ENCODE measurements around the gene FAM81A.

DNA sequence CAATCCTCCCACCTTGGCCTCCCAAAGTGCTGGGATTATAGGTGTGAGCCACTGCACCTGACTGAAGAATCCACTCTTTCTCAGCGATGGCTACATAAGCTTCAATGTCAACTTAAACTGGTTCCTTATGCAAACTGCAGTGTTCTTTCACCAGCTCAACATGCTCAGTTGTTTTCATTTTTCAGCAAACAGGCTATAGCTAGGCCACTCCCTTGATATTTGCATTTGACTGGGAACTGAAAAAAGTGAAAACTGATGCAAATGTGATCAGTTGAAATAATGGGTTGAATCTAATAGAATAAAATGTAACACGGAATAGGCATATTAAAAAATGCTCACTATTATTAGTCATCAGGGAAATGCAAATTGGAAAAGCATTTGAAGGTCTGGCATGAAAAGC lies 99.4 kb downstream of the FAM81A start:
- no peak for TF ChIP-seq ESRRG (CRISPR knock-in tag; IDR thresholded peaks at IDR 0.05)
- TF ChIP-seq SNAI2 (CRISPR knock-in tag; IDR thresholded peaks at IDR 0.05): no peak
- no peak for TF ChIP-seq ISL1 (CRISPR knock-in tag; IDR thresholded peaks at IDR 0.05)
- TF ChIP-seq GLIS3 (CRISPR knock-in tag; IDR thresholded peaks at IDR 0.05): no peak
- TF ChIP-seq OSR1 (CRISPR knock-in tag; IDR thresholded peaks at IDR 0.05): no peak
- TF ChIP-seq PATZ1 (CRISPR knock-in tag; IDR thresholded peaks at IDR 0.05; ENCODE audit: borderline replicate concordance): no peak
- TF ChIP-seq ZFP30 (CRISPR knock-in tag; IDR thresholded peaks at IDR 0.05): no peak
- no peak for TF ChIP-seq ZNF8 (CRISPR knock-in tag; IDR thresholded peaks at IDR 0.05)
- TF ChIP-seq TSHZ2 (CRISPR knock-in tag; IDR thresholded peaks at IDR 0.05): no peak
- no peak for TF ChIP-seq ARNTL (CRISPR knock-in tag; IDR thresholded peaks at IDR 0.05; ENCODE audit: borderline replicate concordance, low read depth)
- no peak for TF ChIP-seq TCF4 (CRISPR knock-in tag; IDR thresholded peaks at IDR 0.05; ENCODE audit: borderline replicate concordance)
- no peak for TF ChIP-seq ZC3H10 (CRISPR knock-in tag; IDR thresholded peaks at IDR 0.05)
- TF ChIP-seq ZFP3 (CRISPR knock-in tag; IDR thresholded peaks at IDR 0.05): no peak
- TF ChIP-seq, protein P1, sequence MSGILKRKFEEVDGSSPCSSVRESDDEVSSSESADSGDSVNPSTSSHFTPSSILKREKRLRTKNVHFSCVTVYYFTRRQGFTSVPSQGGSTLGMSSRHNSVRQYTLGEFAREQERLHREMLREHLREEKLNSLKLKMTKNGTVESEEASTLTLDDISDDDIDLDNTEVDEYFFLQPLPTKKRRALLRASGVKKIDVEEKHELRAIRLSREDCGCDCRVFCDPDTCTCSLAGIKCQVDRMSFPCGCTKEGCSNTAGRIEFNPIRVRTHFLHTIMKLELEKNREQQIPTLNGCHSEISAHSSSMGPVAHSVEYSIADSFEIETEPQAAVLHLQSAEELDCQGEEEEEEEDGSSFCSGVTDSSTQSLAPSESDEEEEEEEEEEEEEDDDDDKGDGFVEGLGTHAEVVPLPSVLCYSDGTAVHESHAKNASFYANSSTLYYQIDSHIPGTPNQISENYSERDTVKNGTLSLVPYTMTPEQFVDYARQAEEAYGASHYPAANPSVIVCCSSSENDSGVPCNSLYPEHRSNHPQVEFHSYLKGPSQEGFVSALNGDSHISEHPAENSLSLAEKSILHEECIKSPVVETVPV (CRISPR knock-in tag; IDR thresholded peaks at IDR 0.05): no peak

Data from SK-N-SH treated with all-trans-retinoic acid at 6 μM for 48 hours (cell line).